Amygdala (tissue), 56 donors: Measurements from ENCODE around the gene SSC5D.
"Not testable (repeated sequence)": the region's sequence is repeated elsewhere in the genome, so short reads cannot be mapped to it uniquely, and the experiment has no call there.

ENCODE experiments used
- DNase-seq, 56 donors: peaks; one replicate each; lab custom pipeline; 2025; lab: John Stamatoyannopoulos, UW

Gene SSC5D

GRCh38 chr19:55528030-55528803 lies 40.0 kb downstream of the SSC5D start:
- peak in 1 of 56 donors; percentile 1 for DNase-seq

DNA sequence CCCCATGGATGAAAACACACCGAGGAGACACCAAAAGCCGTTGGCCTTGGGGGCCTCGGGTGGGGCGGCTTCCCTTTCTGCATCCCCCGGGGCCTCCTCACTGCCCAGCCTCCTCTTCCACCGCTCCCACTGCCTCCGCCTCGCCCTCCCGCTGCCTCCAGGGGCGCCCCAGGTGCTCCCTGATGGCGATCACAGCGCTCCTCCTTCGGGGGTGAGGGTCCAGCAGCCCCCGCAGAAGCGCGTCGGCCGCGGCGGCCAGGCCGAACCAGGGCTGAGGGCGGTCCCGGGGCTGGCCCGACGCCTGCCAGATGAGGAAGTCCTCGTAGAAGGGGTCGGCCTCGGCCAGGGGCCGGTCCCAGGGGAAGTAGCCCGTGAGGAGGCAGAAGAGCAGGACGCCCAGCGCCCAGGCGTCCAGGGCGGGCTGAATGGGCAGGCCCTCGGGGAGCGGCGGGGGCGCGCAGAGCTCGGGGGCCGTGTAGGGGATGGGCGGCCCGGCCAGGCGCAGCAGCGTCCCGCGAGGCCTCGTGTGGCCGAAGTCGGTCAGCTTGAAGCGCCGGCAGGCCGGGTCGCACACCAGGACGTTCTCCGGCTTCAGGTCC lies 41.5 kb downstream of the SSC5D start:
- DNase-seq: no peak

DNA sequence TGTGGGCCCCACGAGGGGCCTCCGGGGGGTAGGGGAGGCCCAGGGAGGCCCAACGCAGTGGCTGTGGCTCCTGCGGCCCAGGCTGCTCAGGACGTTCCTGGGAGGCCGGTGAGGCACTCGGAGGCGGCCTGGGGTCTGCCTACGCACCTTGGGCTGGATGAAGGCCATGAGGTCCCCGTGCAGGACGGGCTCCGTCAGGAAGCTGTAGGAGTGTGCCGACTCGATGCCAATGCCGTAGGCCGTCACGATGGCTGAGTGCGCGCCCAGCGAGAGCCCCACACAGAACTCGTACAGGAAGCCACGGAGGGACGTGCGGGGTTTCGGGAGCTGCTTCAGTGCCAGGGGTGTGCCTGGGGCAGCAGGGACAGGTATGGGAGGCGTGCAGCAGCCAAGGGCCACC lies 42.8 kb downstream of the SSC5D start:
- DNase-seq: no peak

DNA sequence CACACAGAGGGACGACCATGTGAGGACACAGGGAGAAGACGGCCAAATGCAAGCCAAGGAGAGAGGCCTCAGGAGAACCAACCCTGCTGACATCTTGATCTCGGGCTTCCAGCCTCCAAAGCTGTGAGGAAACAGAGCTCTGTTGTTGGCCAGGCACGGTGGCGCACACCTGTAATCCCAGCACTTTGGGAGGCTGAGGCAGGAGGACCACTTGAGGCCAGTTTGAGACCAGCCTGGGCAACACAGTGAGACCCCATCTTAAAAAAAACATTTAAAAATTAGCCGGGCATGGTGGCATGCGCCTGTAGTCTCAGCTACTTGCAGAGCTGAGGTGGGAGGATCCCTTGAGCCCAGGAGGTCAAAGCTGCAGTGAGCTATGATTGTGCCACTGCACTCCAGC lies 46.0 kb downstream of the SSC5D start:
- DNase-seq: not testable (repeated sequence)

DNA sequence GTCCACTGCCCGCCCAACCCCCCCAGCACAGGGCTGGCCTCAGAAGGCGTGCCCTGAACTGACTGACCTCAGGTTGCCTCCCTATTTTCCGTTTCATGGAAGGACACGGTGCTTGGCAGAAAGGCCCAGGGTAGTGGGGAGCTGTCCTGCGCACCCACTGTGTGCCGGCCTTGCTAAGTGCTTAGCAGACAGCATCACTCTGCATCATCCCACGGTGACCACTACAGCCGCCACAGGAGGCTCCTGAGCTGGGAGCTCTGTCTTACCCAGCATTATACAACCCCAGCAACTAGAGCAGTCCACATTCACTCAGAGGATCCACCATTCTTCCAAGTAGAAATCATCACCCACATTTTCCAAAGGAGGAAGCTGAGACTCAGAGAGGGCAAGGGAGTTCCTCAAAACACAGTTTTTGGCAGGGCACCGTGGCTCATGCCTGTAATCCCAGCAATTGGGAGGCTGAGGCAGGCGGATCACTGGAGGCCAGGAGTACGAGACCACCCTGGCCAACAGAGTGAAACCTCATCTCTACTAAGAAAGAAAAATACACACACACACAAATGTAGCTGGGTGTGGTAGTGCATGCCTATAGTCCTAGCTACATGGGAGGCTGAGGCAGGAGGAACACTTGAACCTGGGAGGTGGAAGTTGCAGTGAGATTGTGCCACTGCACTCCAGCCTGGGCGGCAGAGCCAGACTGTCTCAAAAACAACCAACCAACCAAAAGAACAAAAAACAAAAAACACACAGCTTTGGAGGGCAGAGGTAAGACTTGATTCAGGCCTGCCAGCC lies 47.1 kb downstream of the SSC5D start:
- no peak for DNase-seq

GRCh38 chr19:55535965-55536350 lies 47.7 kb downstream of the SSC5D start:
- no peak for DNase-seq

GRCh38 chr19:55536366-55536765 lies 48.1 kb downstream of the SSC5D start:
- no peak for DNase-seq

GRCh38 chr19:55536951-55537740 lies 48.9 kb downstream of the SSC5D start, which contains the start of gene SBK2:
Gene SBK2, minus strand, starts transcription at chr19:55537133. Its CDS starts 839 bp downstream, at chr19:55536294.
- no peak for DNase-seq

GRCh38 chr19:55537741-55538111 lies 49.5 kb downstream of the SSC5D start:
- no peak for DNase-seq

- DNase-seq: no peak
These were observed 49.9 kb downstream of the SSC5D start for GRCh38 chr19:55538132-55538531.

DNA sequence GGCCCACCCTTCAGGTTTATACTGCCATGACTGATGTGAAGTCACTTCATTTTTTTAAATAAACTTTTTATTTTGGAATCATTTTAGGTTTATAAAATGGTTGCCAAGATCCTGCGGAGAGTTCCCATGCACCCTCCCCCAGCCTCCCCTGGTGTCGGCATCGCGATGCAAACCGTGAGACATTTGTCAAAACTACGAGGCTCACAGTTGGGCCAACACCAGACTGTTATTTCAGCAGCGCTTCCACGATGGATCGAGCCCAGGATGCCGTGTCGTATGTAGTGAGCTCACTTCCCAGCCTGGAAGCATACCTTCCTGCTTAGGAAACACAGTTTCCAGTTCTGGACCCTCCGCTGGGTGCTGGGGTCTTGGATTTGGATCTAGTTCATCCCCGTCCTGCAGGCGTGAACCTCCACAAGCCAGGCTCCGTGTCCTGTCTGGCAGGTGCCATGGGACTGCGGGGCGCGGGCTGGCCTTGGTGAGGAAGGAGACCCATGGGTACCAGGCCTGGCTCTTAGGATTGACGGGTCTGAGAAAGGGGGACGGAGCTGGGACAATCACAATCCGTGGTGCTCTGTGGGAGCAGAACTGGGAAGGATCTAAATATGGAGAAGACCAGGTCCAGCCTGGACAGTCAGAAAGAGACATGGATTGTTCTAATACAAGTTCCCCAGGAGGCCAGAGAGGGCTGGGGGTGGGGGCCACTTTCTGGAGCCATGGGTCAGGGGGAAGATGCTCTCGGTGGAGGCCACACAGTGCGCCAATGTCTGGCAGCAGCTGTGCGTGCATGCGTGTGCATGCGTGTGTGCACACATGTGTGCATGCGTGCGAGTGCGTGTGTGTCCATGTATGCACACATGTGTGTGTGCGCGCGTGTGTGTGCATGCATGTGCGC lies 51.1 kb downstream of the SSC5D start:
- DNase-seq: no peak

DNA sequence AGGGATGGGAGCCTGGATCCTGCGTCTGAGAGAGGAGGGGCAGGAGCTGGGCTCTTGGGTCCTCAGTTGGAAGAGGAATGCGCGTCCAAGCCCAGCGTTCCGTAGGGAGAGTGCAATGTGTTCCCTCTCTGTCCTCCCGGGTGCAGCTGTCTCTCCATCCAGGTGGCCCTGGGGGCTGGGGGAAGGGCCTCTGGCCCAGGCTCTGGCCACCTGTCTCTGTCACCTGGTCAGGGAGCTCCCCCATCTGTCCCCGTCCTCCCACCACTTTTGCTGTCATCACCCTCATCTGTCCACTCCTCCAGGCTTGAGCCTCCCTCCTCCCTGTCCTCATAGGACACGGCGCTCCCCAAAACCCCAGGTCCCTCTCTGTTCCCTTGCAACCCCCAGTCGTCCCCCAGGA lies 52.4 kb downstream of the SSC5D start:
- DNase-seq: no peak

GRCh38 chr19:55541091-55541490 lies 52.9 kb downstream of the SSC5D start:
- no peak for DNase-seq

DNA sequence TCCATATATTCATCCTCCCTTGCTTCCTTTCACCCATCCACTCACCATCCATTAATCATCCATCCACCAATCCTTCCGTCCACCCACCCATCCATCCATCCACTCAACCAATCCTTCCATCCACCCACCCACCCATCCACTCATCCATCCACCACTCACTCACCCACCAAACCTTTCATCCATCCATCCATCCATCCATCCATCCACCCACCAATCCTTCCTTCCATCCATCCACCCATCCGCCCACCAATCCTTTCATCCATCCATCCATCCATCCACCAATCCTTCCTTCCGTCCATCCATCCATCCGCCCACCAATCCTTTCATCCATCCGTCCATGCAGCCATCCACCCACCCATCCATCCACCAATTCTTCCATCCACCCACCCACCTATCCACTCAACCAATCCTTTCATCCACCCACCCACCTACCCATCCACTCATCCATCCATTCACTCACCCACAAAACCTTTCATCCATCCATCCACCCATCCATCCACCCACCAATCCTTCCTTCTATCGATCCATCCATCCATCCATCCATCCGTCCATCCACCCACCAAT lies 54.1 kb downstream of the SSC5D start:
- DNase-seq: no peak

GRCh38 chr19:55543567-55543966 lies 55.3 kb downstream of the SSC5D start:
- DNase-seq: no peak

DNA sequence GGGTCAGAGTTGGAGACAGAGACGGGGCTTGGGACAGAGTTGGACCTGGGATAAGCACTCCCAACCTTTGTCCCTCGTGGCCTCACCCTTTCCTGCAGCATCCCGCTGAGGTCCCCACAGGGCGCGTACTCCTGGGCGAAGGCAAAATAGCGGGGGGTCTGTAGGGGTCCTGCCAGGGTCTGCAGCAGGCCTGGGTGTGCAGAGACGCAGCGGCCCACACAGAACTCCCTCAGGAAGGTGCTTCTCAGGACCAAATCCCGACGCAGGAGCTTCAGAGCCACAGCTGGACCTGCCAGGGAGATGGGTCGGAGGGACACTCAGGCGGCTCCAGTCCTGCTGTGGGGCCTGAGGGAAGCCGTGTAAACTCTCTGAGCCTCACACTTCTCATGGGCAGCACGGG lies 55.8 kb downstream of the SSC5D start:
- DNase-seq: no peak

- DNase-seq: no peak
These were observed 56.7 kb downstream of the SSC5D start for GRCh38 chr19:55544776-55545439.

GRCh38 chr19:55545443-55545842 lies 57.2 kb downstream of the SSC5D start, which contains the start of gene SBK3:
Gene SBK3, minus strand, starts transcription at chr19:55545543. Its CDS starts 0 bp downstream, at chr19:55545543.
- DNase-seq: no peak

GRCh38 chr19:55546011-55546410 lies 57.8 kb downstream of the SSC5D start:
- no peak for DNase-seq
